ENCODE data around the gene KYNU. TPM values are rescaled to one million over a fixed set of nuclear protein-coding genes. Genes with fewer than 3 reads are reported as not detected.

The KYNU gene
- total RNA-seq, 2 donors from 2014 or later, result 0.52 to 0.94 TPM

GRCh38 chr2:142937347-142937746, 59.9 kb downstream of the KYNU start:
- no peak for TF ChIP-seq CTCF (IDR thresholded peaks at IDR 0.05)
- Histone ChIP-seq H3K4me1 (no peaks in the 10 kb centered on the region), H3K4me3 (no peak overlapping the region), H3K9me3 (no peaks in the 10 kb centered on the region), H3K36me3 (no peaks in the 10 kb centered on the region), H3K27ac (no peak overlapping the region), H3K27me3 (no peaks in the 10 kb centered on the region)
- no peak for DNase-seq (ENCODE audit: low spot score)

- no peak for TF ChIP-seq CTCF (IDR thresholded peaks at IDR 0.05)
- no peaks in the 10 kb centered on the region for H3K27me3 ChIP-seq
Measured at GRCh38 chr2:142938240-142938639, 60.8 kb downstream of the KYNU start.

GRCh38 chr2:142940606-142941223, 63.3 kb downstream of the KYNU start:
- H3K27ac ChIP-seq, result no peak overlapping the region
- no peak for TF ChIP-seq CTCF (IDR thresholded peaks at IDR 0.05)

More at GRCh38 chr2:142938240-142938639, 60.8 kb downstream of the KYNU start:
- Histone ChIP-seq H3K9me3 (no peaks in the 10 kb centered on the region), H3K4me1 (no peaks in the 10 kb centered on the region), H3K36me3 (no peaks in the 10 kb centered on the region), H3K4me3 (no peak overlapping the region), H3K27ac (no peak overlapping the region)
- DNase-seq (ENCODE audit: low spot score), result no peak

GRCh38 chr2:142942690-142943089, 65.2 kb downstream of the KYNU start:
- no peak for DNase-seq (ENCODE audit: low spot score)
- no peak for TF ChIP-seq CTCF (IDR thresholded peaks at IDR 0.05)
- Histone ChIP-seq H3K9me3 (no peaks in the 10 kb centered on the region), H3K4me1 (no peaks in the 10 kb centered on the region), H3K27ac (no peak overlapping the region), H3K4me3 (no peak overlapping the region), H3K27me3 (no peaks in the 10 kb centered on the region), H3K36me3 (no peaks in the 10 kb centered on the region)

More at GRCh38 chr2:142940606-142941223, 63.3 kb downstream of the KYNU start:
- DNase-seq (ENCODE audit: low spot score), result no peak
- H3K9me3 ChIP-seq, result no peaks in the 10 kb centered on the region
- no peak overlapping the region for H3K4me3 ChIP-seq
- no peaks in the 10 kb centered on the region for H3K27me3 ChIP-seq
- H3K36me3 ChIP-seq, result no peaks in the 10 kb centered on the region
- H3K4me1 ChIP-seq, result no peaks in the 10 kb centered on the region

GRCh38 chr2:142944264-142944663, 66.8 kb downstream of the KYNU start:
- Histone ChIP-seq H3K36me3 (no peaks in the 10 kb centered on the region), H3K4me1 (no peaks in the 10 kb centered on the region), H3K27me3 (no peaks in the 10 kb centered on the region), H3K27ac (no peak overlapping the region), H3K4me3 (no peak overlapping the region), H3K9me3 (no peaks in the 10 kb centered on the region)
- DNase-seq (ENCODE audit: low spot score), result no peak
- no peak for TF ChIP-seq CTCF (IDR thresholded peaks at IDR 0.05)

GRCh38 chr2:142944721-142945120, 67.3 kb downstream of the KYNU start:
- TF ChIP-seq CTCF (IDR thresholded peaks at IDR 0.05), result no peak
- no peaks in the 10 kb centered on the region for H3K4me1 ChIP-seq
- H3K9me3 ChIP-seq, result no peaks in the 10 kb centered on the region
- no peak for DNase-seq (ENCODE audit: low spot score)
- H3K36me3 ChIP-seq, result no peaks in the 10 kb centered on the region
- no peaks in the 10 kb centered on the region for H3K27me3 ChIP-seq
- no peak overlapping the region for H3K4me3 ChIP-seq
- H3K27ac ChIP-seq, result no peak overlapping the region

Measured in right atrium auricular region (tissue), 2 donors.